ENCODE data around the gene NDUFA6.
"Not testable (repeated sequence)": the region's sequence is repeated elsewhere in the genome, so short reads cannot be mapped to it uniquely, and the experiment has no call there.

DNA sequence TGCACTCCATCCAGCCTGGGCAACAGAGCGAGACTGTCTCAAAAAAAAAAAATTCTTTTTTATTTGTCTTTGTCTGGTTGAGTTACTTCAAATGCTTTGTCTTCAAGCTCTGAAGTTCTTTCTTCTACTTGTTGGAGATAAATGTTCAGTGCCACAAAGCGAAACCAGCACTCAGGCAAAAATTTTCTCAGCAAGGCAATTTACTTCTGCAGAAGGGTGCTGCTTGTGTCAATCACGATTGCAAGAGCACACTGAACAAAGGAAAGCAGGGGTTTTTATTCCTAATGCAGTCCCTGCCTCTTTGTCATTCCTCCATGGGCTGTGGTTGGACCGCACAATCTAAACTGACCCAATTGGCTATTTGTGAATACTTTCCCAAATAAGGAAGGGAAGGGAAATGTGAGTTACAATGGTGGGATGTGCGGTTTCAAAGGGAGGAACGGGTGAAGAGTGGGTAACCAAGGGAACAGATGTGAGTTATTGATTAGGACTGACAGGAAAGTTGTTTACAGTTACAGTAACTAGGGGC, 13.8 kb upstream of the NDUFA6 start:
- TF ChIP-seq, protein P1, sequence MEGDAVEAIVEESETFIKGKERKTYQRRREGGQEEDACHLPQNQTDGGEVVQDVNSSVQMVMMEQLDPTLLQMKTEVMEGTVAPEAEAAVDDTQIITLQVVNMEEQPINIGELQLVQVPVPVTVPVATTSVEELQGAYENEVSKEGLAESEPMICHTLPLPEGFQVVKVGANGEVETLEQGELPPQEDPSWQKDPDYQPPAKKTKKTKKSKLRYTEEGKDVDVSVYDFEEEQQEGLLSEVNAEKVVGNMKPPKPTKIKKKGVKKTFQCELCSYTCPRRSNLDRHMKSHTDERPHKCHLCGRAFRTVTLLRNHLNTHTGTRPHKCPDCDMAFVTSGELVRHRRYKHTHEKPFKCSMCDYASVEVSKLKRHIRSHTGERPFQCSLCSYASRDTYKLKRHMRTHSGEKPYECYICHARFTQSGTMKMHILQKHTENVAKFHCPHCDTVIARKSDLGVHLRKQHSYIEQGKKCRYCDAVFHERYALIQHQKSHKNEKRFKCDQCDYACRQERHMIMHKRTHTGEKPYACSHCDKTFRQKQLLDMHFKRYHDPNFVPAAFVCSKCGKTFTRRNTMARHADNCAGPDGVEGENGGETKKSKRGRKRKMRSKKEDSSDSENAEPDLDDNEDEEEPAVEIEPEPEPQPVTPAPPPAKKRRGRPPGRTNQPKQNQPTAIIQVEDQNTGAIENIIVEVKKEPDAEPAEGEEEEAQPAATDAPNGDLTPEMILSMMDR (IDR thresholded peaks at IDR 0.05; ENCODE audit: low read length), result not testable (repeated sequence)
- not testable (repeated sequence) for TF ChIP-seq EZH2 (optimal IDR thresholded peaks at IDR 0.05; ENCODE audit: low read depth, low read length)

Measured in MM.1S (cell line).